PC-3 (cell line): ENCODE data around the gene TFF2.

Source experiments
- EZH2phosphoT487 ChIP-seq: fragments of 300-600 bp; sonication (generic); IDR thresholded peaks from 2 replicates; pipeline ENCODE4 v1.6.1; 2018; ENCODE audit warnings: mild to moderate bottlenecking, antibody characterized with exemption, low read length, borderline replicate concordance
- TF ChIP-seq, protein P1 (sequence below): fragments of 300-600 bp; sonication (generic); conservative IDR thresholded peaks from 2 replicates; pipeline ENCODE4 v1.5.1; 2017; ENCODE audit warnings: antibody characterized with exemption, low read depth, mild to moderate bottlenecking, low read length

- TF ChIP-seq, protein P1, sequence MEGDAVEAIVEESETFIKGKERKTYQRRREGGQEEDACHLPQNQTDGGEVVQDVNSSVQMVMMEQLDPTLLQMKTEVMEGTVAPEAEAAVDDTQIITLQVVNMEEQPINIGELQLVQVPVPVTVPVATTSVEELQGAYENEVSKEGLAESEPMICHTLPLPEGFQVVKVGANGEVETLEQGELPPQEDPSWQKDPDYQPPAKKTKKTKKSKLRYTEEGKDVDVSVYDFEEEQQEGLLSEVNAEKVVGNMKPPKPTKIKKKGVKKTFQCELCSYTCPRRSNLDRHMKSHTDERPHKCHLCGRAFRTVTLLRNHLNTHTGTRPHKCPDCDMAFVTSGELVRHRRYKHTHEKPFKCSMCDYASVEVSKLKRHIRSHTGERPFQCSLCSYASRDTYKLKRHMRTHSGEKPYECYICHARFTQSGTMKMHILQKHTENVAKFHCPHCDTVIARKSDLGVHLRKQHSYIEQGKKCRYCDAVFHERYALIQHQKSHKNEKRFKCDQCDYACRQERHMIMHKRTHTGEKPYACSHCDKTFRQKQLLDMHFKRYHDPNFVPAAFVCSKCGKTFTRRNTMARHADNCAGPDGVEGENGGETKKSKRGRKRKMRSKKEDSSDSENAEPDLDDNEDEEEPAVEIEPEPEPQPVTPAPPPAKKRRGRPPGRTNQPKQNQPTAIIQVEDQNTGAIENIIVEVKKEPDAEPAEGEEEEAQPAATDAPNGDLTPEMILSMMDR = no peak
- no peak for TF ChIP-seq EZH2phosphoT487
These were observed 8.8 kb downstream of the TFF2 start for GRCh38 chr21:42341776-42342542.
